Stimulated activated CD8-positive, alpha-beta memory T cell treated with anti-CD3 and anti-CD28 coated beads, Interleukin-12 subunit alpha, Interleukin-12 subunit beta, amount 100 ng/mL, for 24 hours (primary cell): ENCODE measurements around the gene MORN5.

Experiments used
- DNase-seq: peaks from one replicate; pipeline ENCODE4 v3.0.0-alpha.2; 2020; ENCODE audit errors: extremely low read depth

Gene MORN5

DNA sequence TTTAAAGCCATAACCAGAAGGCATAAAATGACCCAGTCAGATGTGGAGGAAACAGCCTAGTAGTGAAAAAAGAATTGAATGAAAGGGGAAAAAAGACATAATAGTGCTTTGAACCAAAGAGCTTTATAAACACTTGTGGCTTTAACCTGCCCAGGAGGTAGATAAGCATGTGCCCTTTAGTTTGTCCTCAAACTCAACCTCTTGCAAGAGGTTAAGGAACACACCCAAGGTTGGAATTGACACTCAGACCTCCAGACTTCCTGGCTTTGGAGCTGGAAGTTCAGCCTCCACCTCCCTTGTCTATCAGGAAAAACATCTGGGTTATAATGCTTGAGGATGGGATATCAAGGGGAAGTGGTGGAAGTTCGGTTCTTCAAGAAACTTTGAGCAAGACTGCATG lies 16.4 kb upstream of the MORN5 start:
- no peak for DNase-seq

DNA sequence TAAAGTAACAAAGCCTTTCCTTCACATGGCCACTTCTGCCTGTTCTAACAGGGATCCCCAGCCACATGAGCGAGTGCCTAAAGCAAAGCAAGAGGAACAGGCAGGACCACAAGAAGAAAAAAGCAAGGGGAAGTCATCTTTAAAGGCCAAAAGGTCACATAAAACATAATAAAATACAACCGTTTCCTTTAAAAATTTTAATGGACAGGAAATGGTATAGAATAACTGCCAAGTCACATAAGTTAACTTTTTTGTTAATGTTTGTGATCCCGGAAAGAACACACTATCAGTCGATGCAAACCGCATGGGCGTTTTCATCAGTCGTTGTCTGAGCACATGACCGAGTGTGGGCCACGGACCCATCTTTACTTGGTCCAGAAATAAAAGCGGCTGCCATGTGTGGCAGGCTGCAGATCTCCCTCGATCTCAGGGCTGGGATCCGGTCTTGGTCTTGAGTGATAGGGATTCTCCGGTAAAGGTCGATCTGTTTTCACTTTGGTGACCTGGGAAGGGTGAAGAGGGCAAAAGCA lies 15.8 kb upstream of the MORN5 start:
- DNase-seq: no peak

DNA sequence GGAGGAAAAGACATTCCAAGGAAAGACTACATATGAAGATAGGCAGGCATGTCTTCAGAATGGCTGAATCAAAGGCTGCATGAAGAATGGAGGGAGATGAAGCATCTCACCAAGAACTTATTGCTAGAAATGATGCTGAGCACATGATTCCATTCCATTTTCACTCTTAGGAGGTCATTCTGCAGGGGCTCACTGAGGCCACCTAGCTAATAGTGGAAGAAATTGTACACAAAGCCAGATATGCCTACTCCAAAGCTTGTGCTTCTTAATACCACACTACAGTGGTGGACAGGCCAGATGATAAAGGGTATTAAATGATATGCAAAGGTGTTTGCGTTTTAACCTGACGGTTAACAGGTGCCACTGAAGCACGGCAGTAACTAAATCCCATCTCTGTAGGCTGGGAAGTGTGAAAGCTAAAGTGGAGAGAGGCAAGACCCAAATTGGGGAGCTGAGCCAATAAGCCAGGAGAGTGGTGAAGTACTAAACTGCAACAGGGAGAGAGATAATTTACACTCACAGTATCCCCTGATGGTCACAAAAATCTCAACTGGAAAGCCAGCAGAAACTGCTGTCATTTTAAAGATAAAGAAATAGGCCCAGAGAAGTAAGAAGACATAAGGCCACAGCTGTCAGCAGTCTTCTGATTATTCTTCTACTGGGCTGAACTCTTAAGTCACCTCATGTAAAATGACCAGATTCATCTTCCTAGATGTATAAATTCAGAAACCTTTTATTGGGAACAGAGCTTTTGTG lies 14.7 kb upstream of the MORN5 start:
- no peak for DNase-seq

DNA sequence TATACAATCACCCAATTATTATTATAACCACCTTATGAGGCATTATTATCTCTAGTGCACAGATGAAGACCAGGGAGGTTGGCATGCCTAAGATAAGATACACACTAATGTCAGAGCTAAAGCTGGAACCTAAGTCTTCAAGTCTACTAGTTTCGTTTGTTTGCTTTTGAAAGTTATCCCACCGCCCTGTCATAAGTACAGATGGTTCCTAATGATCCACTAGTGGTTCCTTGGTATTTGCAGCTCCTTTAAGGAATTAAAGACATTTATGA lies 14.2 kb upstream of the MORN5 start:
- no peak for DNase-seq

DNA sequence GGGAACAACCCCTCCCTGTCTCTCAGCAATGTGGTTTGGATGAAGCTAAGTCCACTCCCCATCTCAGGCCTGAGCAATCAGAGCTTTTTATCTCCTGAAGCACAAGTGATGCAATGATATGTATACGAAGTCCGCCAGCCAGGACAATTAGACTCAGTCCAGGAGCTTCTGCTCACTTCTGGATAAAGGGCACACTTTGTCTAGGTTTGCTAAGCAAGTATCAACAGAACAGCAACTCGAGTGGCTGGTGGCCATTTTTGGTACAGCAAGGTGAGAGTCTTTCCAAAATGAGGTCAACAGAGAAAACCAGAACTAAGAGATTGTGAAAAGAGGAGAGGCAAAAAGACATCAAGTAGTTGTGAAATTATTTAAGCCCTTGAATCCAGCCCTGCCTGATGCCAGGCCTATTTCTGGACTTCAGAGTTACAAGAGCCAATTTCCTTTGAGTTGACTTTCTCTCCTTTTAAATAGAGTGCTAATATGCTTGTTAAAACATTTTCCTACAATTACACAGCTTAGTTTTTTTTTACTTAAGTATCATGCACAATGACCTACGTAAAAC lies 8.4 kb upstream of the MORN5 start:
- no peak for DNase-seq

DNA sequence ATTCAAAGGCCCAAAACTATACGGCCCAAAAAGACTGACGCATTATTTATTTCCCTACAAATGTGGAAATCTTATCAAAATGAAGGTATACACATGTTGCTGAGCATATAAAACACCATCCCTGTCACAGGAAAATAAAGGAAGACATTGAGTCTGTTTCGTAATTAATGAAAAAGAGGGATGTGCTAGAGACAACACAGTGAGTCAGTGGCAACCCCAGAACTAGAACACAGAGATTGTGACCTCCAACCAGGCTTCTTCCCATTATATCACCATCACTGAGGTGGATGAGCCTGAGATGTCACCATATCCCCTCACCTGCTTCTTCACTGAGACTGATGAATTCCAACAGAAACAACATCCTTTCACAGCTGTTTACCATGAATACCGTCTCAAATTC lies 3.9 kb upstream of the MORN5 start:
- no peak for DNase-seq

DNA sequence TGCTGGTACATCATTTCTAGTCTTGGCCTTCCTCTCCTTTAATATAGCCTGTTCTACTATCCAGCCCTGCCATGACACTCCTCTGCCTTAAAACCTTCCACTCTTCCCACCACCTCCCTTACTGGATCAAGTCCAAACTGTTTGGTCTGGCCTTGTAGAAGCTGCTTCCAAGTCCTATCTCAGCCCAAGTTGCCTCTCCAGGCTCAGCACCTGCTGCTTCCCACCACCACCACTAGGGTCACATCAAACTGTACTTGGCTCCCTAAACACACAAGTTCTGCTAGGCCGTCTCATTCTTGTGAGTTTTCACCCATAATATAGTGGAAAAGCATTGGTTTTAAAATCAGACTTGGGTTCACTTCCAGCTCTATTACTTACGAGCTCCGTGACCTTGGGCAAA lies 1.5 kb upstream of the MORN5 start:
- no peak for DNase-seq

DNA sequence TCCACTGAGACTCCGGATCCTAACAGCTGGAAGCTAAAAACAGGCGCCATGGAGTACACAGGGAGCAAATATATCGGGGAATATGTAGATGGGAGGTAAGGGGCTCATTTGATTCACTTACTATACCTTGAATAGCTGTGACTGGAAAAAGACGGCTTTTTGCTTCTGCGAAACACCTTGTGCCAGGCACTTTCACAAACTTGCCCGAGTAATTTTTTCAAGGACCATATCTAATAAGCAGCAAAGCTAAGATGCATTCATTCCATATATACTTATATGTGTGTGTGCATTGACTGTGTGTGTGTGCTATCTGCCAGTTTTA lies 178 bp downstream of the MORN5 start:
- no peak for DNase-seq

DNA sequence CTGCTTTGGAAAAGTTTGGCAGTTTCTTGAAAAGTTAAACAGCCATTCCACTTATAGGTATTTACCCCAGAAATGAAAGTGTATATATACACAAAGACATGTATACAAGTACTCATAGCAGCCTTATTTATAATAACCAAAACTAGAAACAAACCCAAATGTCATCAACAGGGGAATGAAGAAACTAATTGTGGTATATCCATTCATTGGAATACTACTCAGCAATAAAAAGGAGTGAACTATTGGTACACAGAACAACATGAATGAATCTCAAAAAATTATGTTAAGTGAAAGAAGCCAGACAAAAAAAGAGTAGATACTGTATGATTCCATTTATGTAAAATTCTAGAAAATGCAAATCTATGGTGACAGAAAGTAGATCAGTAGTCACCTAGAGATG lies 2.7 kb downstream of the MORN5 start:
- no peak for DNase-seq

DNA sequence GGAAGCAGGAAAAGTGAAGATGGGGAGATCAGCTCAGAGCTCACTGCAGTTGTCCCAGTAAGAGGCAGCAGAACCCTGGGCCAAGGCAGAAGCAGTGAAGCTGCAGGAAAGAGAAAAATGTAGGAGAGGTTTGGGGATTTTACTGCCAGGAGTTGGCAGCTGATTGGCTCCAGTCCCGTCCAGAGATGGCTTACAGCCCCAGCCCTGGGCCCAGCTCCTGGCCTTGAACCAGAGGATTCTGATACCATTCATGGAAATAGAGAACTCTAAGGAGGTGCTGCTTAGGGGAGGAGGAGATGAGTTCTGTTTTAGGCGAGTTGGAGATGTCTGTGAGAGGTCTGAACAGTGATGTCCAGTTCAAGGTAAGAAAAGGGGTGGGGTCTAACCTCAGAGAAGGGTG lies 4.6 kb downstream of the MORN5 start:
- no peak for DNase-seq

DNA sequence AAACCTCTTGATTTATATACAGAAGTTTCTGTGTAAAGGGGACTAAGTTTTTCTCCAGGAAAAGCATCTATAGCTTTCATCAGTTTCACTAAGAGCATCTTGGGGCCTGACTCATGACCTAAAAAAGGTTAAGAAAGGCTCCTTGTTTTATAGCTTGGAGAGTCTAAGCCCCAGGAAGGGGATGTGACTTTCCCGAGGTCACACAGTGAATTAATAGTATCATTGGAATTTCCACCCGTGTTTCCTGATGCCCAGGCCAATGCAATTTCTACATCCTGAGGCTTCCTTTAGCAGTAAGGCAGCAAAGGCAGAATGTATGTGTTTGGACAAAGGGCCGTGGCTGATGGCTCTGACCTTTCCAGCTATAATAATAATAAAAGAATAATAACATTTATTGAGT lies 8.6 kb downstream of the MORN5 start:
- no peak for DNase-seq

DNA sequence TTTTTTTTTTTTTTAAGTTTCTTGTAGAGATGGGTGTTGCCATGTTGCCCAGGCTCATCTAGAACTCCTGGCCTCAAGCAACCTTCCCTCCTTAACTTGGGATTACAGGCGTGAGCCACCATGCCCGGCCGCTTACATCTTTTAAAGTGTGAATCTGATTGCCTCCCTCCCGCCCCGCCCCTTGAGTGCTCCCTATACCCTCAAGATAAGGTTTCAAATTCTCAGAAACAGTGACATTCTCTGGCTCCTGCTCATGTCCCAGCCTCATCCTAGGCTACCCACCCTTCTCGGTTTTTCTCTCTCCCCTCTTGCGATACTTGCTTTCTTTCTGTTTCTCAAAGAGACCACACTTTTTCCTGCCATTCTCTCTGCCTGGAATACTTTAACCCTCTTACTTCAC lies 12.4 kb downstream of the MORN5 start:
- no peak for DNase-seq

DNA sequence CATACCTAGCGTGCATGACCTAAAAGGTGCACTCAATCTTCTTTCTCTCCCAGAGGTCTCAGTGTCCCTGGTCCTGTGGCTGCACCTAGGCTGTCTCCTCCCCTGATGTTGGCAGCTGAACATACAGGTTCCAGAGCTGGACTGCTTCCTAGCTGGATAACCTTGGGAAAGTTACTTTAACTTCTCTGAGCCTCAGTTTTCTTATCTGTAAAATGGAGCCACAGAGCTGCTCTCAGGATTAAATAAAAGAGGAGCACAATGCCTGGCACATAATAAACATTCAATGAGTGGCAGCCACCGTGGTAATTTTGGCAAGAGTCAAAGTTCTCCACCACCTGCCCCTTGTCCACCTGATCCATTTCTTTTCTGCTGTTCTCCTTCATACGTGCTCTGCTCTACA lies 14.0 kb downstream of the MORN5 start:
- no peak for DNase-seq

DNA sequence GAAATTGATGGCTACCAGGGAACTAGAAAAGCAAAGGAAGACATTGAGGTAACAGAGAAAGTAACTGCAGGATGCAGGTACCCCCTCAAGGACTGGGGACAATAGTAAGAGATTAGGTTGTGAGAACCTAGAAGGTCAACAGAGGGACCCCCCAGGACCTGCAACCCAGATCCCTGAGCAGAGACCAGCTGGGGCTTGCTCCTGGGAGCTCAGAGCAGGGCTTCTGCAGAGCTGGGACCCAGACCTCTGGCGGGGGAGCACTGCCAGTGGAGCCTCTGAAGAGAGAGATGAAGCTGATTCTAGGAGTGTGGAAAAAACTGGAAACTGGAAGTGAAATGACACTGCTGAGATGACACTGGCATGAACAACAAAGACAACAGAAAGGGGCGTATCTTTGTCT lies 17.2 kb downstream of the MORN5 start:
- no peak for DNase-seq

DNA sequence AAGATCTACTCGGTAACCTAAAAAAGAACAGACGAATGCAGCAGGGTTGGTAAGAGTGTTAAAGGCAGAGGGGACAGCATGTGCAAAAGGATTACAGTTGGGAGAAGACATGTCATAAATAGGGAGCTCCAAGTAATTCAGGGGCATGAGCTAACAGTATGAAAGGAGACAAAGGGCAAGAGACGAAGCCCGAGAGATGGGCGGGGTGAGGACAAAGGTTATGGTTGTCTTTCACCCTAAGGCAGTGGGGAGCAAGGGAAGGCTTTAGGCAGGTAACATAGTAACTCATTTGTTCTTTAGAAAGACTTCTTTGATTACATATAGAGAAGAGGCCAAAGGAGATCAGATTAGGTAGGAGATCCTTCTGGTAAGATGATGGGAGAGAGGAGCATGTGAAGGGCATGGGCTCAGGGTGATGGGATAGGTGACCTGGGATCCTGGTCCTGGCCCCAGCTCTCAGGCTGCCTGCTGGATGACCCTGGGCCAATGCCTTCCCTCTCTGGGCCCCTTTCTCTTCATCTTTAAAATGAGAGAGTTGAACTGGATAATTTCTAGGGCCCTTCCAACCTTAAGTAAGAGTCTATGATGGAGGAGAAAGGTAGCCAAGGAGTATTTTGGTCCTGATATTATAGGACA lies 19.5 kb downstream of the MORN5 start:
- no peak for DNase-seq

DNA sequence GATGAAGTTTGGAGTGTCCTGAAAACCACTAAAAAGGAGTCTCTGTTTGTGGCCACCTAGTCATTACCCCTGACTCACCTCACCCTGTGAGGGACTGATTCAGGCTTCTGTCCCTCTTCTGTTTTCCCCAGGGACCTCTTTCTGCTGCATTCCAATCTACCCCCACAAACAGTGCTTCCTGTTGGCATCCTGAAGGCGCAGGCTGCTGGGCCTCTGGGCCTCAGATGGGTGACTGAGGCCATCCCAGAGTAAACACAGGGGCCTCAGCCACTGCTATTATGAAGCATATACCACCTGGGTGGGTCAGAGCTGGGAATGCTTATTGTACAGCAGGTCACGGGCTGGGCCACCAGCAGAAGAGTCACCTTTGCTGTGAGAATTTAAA lies 20.0 kb downstream of the MORN5 start:
- DNase-seq: no peak

DNA sequence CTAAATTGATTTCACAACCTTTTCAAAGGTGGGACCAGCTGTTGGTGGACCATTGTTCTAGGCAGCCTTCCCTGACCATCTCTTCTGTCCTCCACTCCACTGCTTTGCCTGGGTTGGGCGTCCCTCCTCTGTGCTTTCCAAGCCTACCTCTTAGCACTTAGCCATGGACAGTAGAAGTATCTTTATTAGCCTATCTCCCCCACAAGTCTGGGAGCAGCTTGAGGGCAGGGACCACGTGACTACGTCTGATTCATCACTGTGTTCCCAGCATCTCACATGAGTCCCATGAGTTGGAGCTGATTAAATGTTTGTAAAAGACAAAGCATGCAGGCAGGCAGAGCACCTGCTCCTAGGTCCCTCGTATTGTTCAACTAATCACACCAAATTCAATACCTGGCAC lies 20.9 kb downstream of the MORN5 start:
- no peak for DNase-seq

DNA sequence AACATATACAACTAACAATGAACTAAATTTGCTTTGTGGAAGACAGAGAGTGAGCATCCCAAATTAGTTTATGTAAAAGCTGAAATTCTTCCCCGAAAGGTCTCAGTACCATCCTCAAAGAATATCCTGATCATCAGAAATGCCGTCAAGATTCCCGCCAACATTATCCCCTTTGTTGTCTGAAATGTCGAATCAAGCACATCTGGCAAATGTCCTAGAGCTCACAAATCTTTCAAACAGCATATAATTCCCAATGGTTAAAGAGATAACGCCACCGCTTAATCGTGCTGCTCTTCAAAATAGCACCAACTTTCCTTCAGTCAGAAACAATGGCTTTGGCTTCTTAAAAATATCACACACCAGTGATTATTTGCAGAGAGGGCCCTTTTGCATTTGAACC lies 23.8 kb downstream of the MORN5 start:
- no peak for DNase-seq

DNA sequence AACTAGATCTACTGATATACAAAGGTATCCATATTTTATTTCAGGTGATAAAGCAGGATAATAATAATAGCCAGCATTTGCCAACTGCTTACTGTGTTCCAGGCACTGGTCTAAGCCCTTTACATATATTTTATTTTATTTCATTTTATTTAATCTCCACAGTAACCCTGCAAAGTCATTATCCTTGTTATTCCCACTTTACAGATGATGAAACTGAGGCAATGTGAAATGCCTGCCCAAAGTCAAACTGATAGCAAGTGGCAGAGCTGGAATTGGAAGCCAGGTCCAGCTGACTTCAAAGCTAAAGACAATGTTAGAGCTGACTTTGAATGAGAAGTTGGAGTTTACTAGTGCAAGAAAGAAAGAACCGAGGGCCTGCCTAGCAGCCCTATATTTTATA lies 24.8 kb downstream of the MORN5 start:
- DNase-seq: no peak

DNA sequence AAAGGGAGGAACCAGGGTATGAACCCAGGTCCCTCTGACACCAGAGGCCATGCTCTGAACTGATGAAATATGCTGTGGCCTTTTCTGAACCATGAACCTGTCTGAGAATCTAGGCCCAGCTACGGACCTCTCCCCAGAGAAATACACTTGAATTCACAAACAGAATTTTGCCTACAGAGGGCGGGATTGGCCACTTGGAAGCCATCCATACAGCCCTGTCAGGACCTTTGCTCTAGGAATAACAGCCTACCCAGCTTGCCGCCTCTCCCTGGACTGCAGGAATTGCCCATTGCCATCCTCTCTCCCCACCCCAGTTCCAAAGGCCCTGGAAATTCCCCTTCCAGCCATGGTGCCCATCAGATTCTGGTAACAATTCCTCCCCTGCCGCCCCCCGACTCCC lies 26.6 kb downstream of the MORN5 start:
- DNase-seq: no peak

DNA sequence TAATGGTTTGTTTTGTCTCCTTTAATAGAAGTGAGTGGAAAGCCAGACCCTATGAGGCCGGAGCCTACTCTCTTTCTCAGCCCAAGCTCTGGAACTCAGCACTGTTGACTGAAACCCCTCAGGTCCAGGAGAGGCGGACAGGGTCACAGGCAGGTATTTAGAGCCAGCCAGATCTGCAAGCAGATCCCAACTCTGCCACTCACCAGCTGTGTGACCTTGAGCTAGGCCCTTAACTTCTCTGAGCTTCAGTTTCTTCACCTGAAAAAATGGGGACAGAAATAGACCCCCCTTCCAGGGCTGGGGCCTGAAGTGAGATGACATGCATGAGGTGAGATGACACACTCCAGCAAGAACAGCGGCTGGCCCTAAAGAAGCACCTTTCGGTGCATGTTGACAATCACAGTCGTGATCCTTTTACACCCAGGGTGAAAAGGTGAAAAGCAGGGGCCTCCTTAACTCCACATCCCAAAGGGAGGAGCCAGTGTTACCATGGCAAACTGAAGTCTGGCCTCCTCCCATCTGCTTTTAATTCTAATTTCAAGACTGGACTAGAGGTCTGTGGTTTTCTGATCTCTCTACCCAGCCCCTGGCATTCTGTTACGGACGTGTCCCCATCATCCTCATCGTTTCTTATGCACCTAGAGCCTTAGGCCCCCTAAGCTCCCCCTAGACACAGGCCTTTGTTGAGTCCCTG lies 27.2 kb downstream of the MORN5 start:
- DNase-seq: no peak

DNA sequence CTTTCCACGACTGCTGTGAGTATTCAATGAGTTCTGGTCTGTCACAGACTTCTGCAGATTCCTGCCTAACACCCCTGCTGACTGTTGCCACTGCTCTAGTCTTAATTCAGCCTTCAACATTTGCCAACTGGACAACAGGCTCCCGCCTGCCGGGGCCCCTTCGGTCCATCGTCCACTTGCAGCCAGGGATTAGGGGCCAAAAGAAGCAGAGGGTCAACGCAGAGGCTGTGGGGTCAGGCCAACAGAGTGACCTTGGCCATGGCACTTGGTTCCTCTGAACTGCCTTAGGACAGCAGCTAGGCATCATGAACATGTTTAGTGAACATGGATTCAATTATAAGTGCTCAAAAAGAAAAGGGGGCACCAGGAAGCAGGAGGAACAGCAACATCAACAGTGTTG lies 28.7 kb downstream of the MORN5 start:
- no peak for DNase-seq
